ENCODE results near the gene GALNT1.

DNA sequence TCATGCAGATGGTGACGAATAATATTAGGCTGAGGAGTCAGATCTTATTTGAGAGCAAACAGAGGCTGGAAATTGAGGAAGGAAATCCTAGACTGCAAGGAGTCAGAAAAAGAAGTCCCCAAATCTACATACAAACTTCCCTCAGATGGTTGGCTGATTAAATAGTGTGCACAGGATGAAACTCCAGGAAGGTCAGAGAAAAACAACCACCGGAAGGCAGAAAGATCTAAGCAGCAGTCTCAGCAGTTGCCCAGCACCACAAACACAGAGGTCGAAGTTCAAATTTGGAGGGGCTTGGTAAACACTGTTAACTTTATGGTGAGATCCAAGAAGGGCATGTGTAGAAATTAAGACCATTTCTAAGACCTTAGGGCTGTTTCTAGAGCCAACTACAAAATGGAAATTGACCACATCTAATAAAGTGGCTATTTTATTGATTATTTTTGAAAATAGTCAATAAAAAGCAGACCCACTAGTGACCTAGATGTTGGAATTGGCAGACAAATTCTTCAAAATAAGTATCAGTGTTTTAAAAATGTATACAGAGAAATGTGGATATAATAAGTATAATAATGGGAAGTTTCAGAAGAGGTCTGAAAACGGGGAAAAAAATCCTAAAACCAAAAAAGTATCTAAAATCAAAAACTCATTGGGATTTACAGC, 134.8 kb downstream of the GALNT1 start:
- TF ChIP-seq EZH2 (IDR thresholded peaks at IDR 0.05; ENCODE audit: borderline replicate concordance, low read depth, low read length, poor library complexity, severe bottlenecking): no peak
- TF ChIP-seq, protein P1, sequence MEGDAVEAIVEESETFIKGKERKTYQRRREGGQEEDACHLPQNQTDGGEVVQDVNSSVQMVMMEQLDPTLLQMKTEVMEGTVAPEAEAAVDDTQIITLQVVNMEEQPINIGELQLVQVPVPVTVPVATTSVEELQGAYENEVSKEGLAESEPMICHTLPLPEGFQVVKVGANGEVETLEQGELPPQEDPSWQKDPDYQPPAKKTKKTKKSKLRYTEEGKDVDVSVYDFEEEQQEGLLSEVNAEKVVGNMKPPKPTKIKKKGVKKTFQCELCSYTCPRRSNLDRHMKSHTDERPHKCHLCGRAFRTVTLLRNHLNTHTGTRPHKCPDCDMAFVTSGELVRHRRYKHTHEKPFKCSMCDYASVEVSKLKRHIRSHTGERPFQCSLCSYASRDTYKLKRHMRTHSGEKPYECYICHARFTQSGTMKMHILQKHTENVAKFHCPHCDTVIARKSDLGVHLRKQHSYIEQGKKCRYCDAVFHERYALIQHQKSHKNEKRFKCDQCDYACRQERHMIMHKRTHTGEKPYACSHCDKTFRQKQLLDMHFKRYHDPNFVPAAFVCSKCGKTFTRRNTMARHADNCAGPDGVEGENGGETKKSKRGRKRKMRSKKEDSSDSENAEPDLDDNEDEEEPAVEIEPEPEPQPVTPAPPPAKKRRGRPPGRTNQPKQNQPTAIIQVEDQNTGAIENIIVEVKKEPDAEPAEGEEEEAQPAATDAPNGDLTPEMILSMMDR (conservative IDR thresholded peaks at IDR 0.05; ENCODE audit: low read depth, low read length): no peak
